Skeletal muscle tissue (tissue), 4 donors: ENCODE measurements around the gene ALAS2. TPM values are rescaled to one million over a fixed set of nuclear protein-coding genes. Genes with fewer than 3 reads are reported as not detected.

Source experiments
- H3K27ac ChIP-seq: one replicate; pipeline ENCODE4 v1.7.0; 2013; ENCODE audit warnings: mild to moderate bottlenecking, low read depth, low read length, inconsistent platforms
- H3K27me3 ChIP-seq, 3 donors: one replicate each; pipeline ENCODE4 v1.7.0; 2013; ENCODE audit warnings: low read length in 3 of 3; ENCODE audit not compliant: control insufficient read depth in 3 of 3, insufficient read depth in 3 of 3
- H3K36me3 ChIP-seq, 3 donors: one replicate each; pipeline ENCODE4 v1.7.0; 2013; ENCODE audit warnings: low read length in 3 of 3; ENCODE audit not compliant: control insufficient read depth in 3 of 3, insufficient read depth in 3 of 3
- H3K4me1 ChIP-seq, 3 donors: one replicate each; pipeline ENCODE4 v1.7.0; 2013; ENCODE audit warnings: low read length in 3 of 3, mild to moderate bottlenecking in 3 of 3; ENCODE audit not compliant: control insufficient read depth in 3 of 3, insufficient read depth in 3 of 3
- H3K4me3 ChIP-seq, 3 donors: one replicate each; pipeline ENCODE4 v1.7.0; 2013; ENCODE audit warnings: low read length in 3 of 3
- H3K9ac ChIP-seq, 3 donors: one replicate each; pipeline ENCODE4 v1.7.0; 2013; ENCODE audit warnings: low read length in 3 of 3, mild to moderate bottlenecking in 3 of 3, moderate library complexity in 2 of 3, low read depth in 1 of 3
- H3K9me3 ChIP-seq, 3 donors: one replicate each; pipeline ENCODE4 v1.7.0; 2013; ENCODE audit warnings: low read length in 3 of 3; ENCODE audit not compliant: control insufficient read depth in 3 of 3
- total RNA-seq: library from RNA; depleted of rRNA; stranded (reverse); fragments of >200 nt; gene quantifications from one replicate; pipeline ENCODE4 v1.2.3, GENCODE V29; 2014
- donor health status: Osteomylitis.

The ALAS2 gene
- total RNA-seq, 1 donor from 2014 or later: 301 TPM

DNA sequence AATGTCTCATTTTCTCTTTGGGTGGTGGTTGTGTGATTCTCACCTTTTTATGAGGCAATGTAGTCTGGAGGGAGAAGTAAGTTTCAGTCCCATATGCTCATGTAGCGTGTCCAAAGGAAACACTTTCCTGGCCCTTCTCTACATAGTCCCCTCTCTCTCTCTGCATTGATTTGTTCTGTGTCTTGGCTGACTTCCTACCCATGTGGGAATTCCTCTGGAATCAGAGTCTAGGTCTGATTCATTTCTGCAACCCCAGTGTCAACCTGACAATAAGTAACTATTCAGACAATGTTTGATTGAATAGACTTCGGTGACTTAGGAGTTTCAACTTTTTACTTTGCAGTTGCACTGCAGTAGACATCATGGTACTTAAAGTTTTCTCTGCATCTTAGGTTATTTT, 2.7 kb upstream of the ALAS2 start:
- Histone ChIP-seq H3K9ac (no peak overlapping the region), H3K4me1 (no peaks in the 10 kb centered on the region), H3K36me3 (no peaks in the 10 kb centered on the region), H3K9me3 (no peaks in the 10 kb centered on the region), H3K27me3 (no peaks in the 10 kb centered on the region), H3K4me3 (no peak overlapping the region), H3K27ac (no peak overlapping the region)

DNA sequence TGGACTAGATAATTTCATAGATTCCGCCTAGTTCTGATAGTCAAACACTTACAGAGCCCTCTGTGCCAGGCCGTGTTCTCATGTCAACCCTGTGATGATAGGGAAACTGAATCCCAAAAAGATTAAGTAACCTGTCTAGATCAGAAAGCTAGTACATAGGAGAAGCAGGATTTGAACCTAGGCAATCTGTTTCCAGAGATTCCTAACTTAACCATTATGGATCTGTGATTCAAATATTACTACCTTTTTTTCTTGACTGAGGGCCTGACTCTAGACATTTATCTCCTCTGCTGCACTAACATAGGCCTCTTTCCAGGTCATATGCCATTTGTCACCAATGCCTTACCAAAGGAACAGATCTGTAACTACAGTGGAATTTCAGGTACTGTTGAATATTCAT, 1.5 kb downstream of the ALAS2 start:
- no peak overlapping the region for H3K9ac ChIP-seq

DNA sequence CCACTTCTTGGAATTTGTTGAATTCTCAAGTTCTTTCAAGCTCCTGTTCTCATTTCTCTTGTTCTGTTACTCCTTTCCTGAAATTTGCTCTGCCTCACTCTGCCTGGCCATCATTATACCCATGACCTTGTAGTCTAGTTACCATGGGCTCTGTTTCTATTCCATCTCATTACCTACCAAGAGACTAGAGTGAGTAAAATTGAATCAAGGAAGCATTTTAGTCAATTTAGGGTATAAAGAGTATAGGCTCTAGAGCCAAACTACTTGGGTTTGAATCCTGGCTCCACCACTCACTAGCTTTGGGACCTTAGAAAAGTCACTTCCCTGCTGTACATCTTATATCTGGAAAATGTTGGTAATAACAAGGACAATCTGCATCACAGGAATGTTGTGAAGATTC, 2.2 kb downstream of the ALAS2 start:
- Histone ChIP-seq H3K27ac (no peak overlapping the region), H3K9me3 (no peaks in the 10 kb centered on the region), H3K27me3 (no peaks in the 10 kb centered on the region), H3K4me3 (no peak overlapping the region), H3K36me3 (no peaks in the 10 kb centered on the region), H3K4me1 (no peaks in the 10 kb centered on the region), H3K9ac (no peak overlapping the region)

More for the DNA sequence above, 1.5 kb downstream of the ALAS2 start:
- Histone ChIP-seq H3K36me3 (no peaks in the 10 kb centered on the region), H3K4me3 (no peak overlapping the region), H3K27me3 (no peaks in the 10 kb centered on the region), H3K9me3 (no peaks in the 10 kb centered on the region), H3K4me1 (no peaks in the 10 kb centered on the region), H3K27ac (no peak overlapping the region)

DNA sequence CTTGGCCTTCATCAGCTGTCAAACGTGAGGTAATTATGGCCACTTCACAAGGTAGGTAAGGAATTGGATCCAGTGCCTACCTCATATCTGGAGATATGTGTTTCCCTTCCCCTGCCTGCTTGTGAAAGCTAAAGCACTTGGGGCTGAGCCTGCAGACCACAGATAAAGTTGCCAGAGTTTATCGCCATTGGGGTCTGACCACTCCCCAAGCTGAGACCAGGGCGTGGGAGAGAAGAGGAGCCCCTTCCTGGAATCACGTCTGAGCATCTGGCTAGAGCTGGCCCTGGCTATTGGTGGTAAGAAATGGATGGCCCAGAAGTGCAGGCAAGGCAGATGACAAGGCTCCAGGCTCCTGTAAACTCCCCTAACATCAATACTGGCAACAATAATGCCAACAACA, 2.7 kb downstream of the ALAS2 start:
- no peaks in the 10 kb centered on the region for H3K27me3 ChIP-seq
- H3K4me1 ChIP-seq: no peaks in the 10 kb centered on the region
- no peak overlapping the region for H3K27ac ChIP-seq
- H3K9ac ChIP-seq: no peak overlapping the region
- H3K4me3 ChIP-seq: no peak overlapping the region
- no peaks in the 10 kb centered on the region for H3K9me3 ChIP-seq
- H3K36me3 ChIP-seq: no peaks in the 10 kb centered on the region

DNA sequence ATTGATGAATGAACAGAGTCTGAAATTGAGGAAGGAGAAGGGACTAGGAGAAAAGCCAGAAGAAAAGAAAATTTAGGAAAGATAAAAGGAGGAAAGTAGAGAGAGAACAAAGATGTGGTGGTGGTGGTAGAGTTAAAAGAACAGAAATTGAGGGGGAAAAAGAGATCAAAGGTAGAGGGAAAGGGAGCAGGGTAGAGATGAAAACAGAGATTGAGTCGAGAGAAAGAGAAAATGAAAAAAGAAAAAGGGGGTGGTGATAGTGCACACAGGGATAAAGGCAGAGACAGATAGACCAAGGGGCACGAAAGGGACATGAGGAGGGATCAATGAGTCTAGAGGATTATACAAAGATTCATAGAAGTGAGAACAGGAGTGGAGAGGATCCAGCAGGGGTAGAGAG, 3.9 kb downstream of the ALAS2 start:
- Histone ChIP-seq H3K9me3 (no peaks in the 10 kb centered on the region), H3K9ac (no peak overlapping the region), H3K4me1 (no peaks in the 10 kb centered on the region), H3K4me3 (no peak overlapping the region), H3K27me3 (no peaks in the 10 kb centered on the region), H3K27ac (no peak overlapping the region), H3K36me3 (no peaks in the 10 kb centered on the region)

DNA sequence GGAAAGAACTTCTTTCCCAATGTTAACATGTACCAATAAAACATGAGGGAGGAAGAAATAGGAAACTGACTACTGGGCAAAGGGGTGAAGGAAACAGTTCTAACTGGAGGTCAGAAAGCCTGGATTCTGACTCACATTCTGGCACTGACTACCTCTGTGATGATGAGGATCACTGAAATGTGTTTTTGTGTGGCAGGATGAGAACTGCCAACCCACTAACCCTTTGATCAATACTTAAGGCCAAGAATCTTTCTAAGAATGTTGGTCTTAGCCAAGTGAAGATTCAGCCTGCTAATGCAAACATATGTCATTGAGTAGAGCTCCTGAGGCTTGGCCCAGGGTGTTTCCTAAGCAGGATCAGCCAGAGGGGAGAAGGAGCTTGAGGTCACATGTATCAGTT, 4.6 kb downstream of the ALAS2 start:
- H3K9ac ChIP-seq: no peak overlapping the region
- no peaks in the 10 kb centered on the region for H3K27me3 ChIP-seq
- H3K27ac ChIP-seq: no peak overlapping the region

DNA sequence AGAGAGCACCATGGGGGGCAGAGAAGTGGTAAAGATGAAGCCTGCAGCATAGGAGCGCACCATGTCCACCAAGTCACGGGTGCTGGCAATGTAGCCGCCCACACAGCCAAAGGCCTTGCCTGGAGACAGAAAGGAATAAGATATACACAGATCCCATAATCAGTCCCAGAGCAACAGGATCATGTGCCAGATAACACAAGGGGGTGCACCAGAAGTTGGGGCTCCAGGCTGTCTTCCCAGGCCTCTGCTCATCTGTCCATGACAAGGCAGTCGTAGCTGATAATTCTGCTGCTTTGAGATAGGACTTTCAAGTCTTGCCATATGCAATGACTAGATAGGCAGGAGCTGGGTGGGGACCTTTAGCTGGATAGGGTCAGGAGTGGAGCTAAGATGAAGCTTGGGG, 15.9 kb downstream of the ALAS2 start:
- Histone ChIP-seq H3K36me3 (no peaks in the 10 kb centered on the region), H3K27me3 (no peaks in the 10 kb centered on the region), H3K4me1 (no peaks in the 10 kb centered on the region), H3K4me3 (no peak overlapping the region), H3K27ac (no peak overlapping the region), H3K9ac (no peak overlapping the region), H3K9me3 (no peaks in the 10 kb centered on the region)

More for the DNA sequence above, 4.6 kb downstream of the ALAS2 start:
- Histone ChIP-seq H3K4me1 (no peaks in the 10 kb centered on the region), H3K4me3 (no peak overlapping the region), H3K36me3 (no peaks in the 10 kb centered on the region), H3K9me3 (no peaks in the 10 kb centered on the region)

DNA sequence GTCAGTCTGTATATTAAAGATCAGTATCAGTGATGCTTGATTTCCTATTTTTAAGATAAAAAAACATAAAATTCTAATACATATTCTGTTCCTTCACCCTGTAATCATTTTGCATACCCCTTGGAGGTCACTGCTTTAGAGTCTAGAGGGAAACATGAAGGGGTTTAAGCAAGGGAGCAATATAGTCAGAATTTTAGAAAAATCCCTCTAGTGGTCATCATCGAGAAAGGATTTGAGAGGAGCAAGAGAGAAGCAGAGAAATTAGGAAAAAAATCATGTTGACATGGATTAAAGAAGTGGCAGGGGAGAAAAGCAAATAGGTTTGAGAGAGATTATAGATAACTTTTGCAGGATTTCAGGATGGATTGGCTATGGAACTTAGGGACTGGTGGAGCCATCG, 19.5 kb downstream of the ALAS2 start:
- H3K9me3 ChIP-seq: no peaks in the 10 kb centered on the region
- peaks cover 0 to 3% (median 3%) of the 10 kb centered on the region in 3 donors for H3K36me3 ChIP-seq
- no peak overlapping the region for H3K9ac ChIP-seq
- no peaks in the 10 kb centered on the region for H3K27me3 ChIP-seq
- no peak overlapping the region for H3K4me3 ChIP-seq
- peaks cover 10 to 22% (median 18%) of the 10 kb centered on the region in 3 donors for H3K4me1 ChIP-seq
- no peak overlapping the region for H3K27ac ChIP-seq

DNA sequence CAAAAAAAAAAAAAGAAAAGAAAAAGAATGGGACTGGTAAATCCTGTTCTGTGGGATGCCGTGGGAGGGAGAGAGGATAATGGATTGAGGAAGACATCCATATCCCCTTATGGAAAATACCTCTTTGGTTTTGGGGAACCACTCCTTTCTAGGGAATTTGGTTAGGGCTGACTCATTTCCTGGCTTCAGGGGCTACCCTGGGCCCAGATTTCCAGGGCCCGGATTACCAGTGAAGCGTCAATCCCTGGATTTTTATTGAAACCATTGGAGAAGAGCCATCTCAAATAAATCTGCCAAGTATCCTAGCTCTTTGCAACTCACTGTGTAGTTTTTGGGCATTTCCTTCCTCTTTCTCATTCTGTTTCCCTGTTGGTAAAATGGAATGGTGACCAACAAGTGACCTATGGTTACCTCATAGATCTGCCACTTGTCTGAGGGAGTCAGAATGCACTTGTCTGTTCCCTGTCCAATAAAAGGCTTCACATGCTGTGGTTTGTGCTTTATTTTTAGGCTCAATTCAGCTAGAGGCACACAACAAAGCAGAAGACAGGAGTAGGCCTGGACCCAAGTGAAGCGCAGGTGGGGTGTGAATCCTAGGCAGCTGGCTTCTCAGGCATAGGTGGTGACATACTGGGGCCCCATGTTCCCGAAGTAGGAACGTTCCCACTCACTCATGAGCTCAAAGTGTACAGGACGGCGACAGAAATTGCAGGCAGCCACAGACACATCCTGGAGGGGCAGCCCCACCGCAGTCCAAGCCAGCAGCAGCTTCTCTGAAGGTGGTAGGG, 22.0 kb downstream of the ALAS2 start:
- Histone ChIP-seq H3K36me3 (peaks cover 6 to 12% (median 9%) of the 10 kb centered on the region in 3 donors), H3K4me1 (peaks cover 10 to 22% (median 18%) of the 10 kb centered on the region in 3 donors), H3K27ac (peak overlapping the region; percentile 84)

DNA sequence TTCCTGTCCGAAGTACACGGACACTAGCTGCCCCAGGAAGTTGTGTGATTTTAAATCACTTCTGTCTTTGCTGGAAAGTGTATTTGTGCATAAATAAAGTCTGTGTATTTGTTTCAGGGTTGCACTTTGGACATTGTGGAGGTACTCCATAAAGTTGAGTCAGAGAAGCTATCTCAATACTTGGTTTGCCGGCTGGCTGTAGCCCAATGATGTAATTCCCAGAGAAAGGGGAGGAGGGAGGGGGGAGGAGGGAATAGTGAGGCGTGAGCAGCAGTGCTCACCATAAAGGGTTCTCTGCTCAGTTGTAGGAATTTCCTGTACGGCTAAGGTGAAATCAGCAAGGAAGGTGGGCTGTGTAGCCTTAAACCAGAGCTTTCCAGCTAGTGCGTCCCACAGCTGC, 23.1 kb downstream of the ALAS2 start:
- Histone ChIP-seq H3K36me3 (peaks cover 7 to 20% (median 10%) of the 10 kb centered on the region in 3 donors), H3K9ac (no peak overlapping the region), H3K27me3 (no peaks in the 10 kb centered on the region), H3K4me1 (peaks cover 10 to 22% (median 18%) of the 10 kb centered on the region in 3 donors), H3K27ac (peak overlapping the region; percentile 84), H3K4me3 (no peak overlapping the region), H3K9me3 (no peaks in the 10 kb centered on the region)

More for the DNA sequence above, 22.0 kb downstream of the ALAS2 start:
- Histone ChIP-seq H3K27me3 (no peaks in the 10 kb centered on the region), H3K9ac (peak overlapping the region in 2 of 3 donors; percentile 10 to 62), H3K4me3 (peak overlapping the region in 1 of 3 donors; percentile 6), H3K9me3 (no peaks in the 10 kb centered on the region)
